CD14-positive monocyte (primary cell): ENCODE data around the gene CD2AP. TPM values are rescaled to one million over a fixed set of nuclear protein-coding genes. Genes with fewer than 3 reads are reported as not detected.

ENCODE experiments used
- DNase-seq, 3 donors: peaks; one replicate each; pipeline ENCODE4 v3.0.0-alpha.2; 2011 to 2022
- H2AFZ ChIP-seq: 2 replicates; pipeline ENCODE4 v1.6.0; 2012; ENCODE audit warnings: mild to moderate bottlenecking, low read depth, low read length, inconsistent platforms; ENCODE audit not compliant: insufficient read depth, poor library complexity, severe bottlenecking
- H3K27ac ChIP-seq, 2 donors: 1 replicate in 1 of 2; 2 replicates in 1 of 2; pipeline ENCODE4 v1.5.1; 2012 to 2013; ENCODE audit warnings: low read length in 2 of 2, control low read depth in 1 of 2, inconsistent platforms in 1 of 2, low read depth in 1 of 2, mild to moderate bottlenecking in 1 of 2
- H3K27me3 ChIP-seq, 2 donors: one replicate each; pipeline versions ENCODE4 v1.6.0 to v1.6.1; 2011 to 2013; ENCODE audit warnings: low read length in 2 of 2; ENCODE audit not compliant: control insufficient read depth in 2 of 2, insufficient read depth in 2 of 2
- H3K36me3 ChIP-seq, 2 donors: replicated peaks in 1 of 2; 1 replicate in 1 of 2; 2 replicates in 1 of 2; pipeline versions ENCODE4 v1.5.1 to v1.6.1; 2012 to 2013; ENCODE audit warnings: low read length in 2 of 2, control low read depth in 1 of 2, inconsistent platforms in 1 of 2, mild to moderate bottlenecking in 1 of 2; ENCODE audit not compliant: insufficient read depth in 2 of 2, control insufficient read depth in 1 of 2
- H3K4me1 ChIP-seq, 2 donors: 1 replicate in 1 of 2; 2 replicates in 1 of 2; pipeline versions ENCODE4 v1.5.1 to v1.6.1; 2012 to 2013; ENCODE audit warnings: low read length in 2 of 2, control low read depth in 1 of 2, inconsistent platforms in 1 of 2, mild to moderate bottlenecking in 1 of 2, moderate library complexity in 1 of 2; ENCODE audit not compliant: insufficient read depth in 2 of 2, control insufficient read depth in 1 of 2
- H3K4me2 ChIP-seq: replicated peaks from 2 replicates; pipeline ENCODE3; 2012; ENCODE audit warnings: low read length, moderate library complexity, mild to moderate bottlenecking; ENCODE audit not compliant: poor library complexity, severe bottlenecking; ENCODE audit errors: extremely low read depth
- H3K4me3 ChIP-seq, 3 experiments: fragments of 200-600 bp in 1 of 3; sonication (generic) in 1 of 3; replicated peaks in 1 of 3; 1 replicate in 2 of 3; 2 replicates in 1 of 3; pipeline ENCODE4 v1.5.1; 2011 to 2013; ENCODE audit warnings: low read length in 3 of 3, mild to moderate bottlenecking in 3 of 3, control low read depth in 2 of 3, low read depth in 2 of 3, inconsistent platforms in 1 of 3, moderate library complexity in 1 of 3
- H3K79me2 ChIP-seq: 2 replicates; pipeline ENCODE4 v1.6.0; 2012; ENCODE audit warnings: mild to moderate bottlenecking, control low read depth, inconsistent platforms, low read length, moderate library complexity; ENCODE audit not compliant: insufficient read depth
- H3K9ac ChIP-seq: 2 replicates; pipeline ENCODE4 v1.6.0; 2017; ENCODE audit warnings: low read length, mild to moderate bottlenecking; ENCODE audit not compliant: insufficient read depth, poor library complexity, severe bottlenecking
- H3K9me3 ChIP-seq, 2 donors: replicated peaks in 1 of 2; 1 replicate in 1 of 2; 2 replicates in 1 of 2; pipeline versions ENCODE4 v1.5.1 to v1.6.1; 2012 to 2013; ENCODE audit warnings: low read length in 2 of 2, control low read depth in 1 of 2; ENCODE audit not compliant: control insufficient read depth in 1 of 2, insufficient read depth in 1 of 2
- H4K20me1 ChIP-seq: 2 replicates; pipeline ENCODE4 v1.6.0; 2012; ENCODE audit warnings: mild to moderate bottlenecking, low read length, control low read depth, moderate library complexity; ENCODE audit not compliant: insufficient read depth
- H3K27ac Mint-ChIP-seq, 7 donors: one replicate each; pipeline ENCODE4 v1.8.0; 2020; ENCODE audit warnings: mild to moderate bottlenecking in 7 of 7, mixed read lengths in 7 of 7, moderate library complexity in 6 of 7, inconsistent platforms in 2 of 7
- H3K27me3 Mint-ChIP-seq, 3 donors: one replicate each; pipeline ENCODE4 v1.8.0; 2021 to 2022; ENCODE audit warnings: low read depth in 3 of 3, mild to moderate bottlenecking in 3 of 3, mixed read lengths in 3 of 3, moderate library complexity in 3 of 3, inconsistent platforms in 1 of 3
- H3K36me3 Mint-ChIP-seq, 2 donors: one replicate each; pipeline ENCODE4 v1.8.0; 2020; ENCODE audit warnings: mixed read lengths in 2 of 2, inconsistent platforms in 1 of 2, mild to moderate bottlenecking in 1 of 2
- H3K4me1 Mint-ChIP-seq: one replicate; pipeline ENCODE4 v1.8.0; 2020; ENCODE audit warnings: mild to moderate bottlenecking, mixed read lengths
- H3K4me3 Mint-ChIP-seq, 2 donors: one replicate each; pipeline ENCODE4 v1.8.0; 2020; ENCODE audit warnings: mild to moderate bottlenecking in 2 of 2, mixed read lengths in 2 of 2, moderate library complexity in 1 of 2
- H3K9me3 Mint-ChIP-seq, 7 donors: one replicate each; pipeline ENCODE4 v1.8.0; 2020 to 2022; ENCODE audit warnings: mixed read lengths in 7 of 7, mild to moderate bottlenecking in 6 of 7, moderate library complexity in 6 of 7, inconsistent platforms in 2 of 7
- CTCF ChIP-seq: fragments of 200-600 bp; IDR thresholded peaks from one replicate; pipeline ENCODE4 v1.8.0; 2022; ENCODE audit warnings: antibody characterized with exemption, mild to moderate bottlenecking
- WGBS: methylation state at CpG from one replicate; pipeline ENCODE4 v1.1.5; 2013; ENCODE audit warnings: missing lambda C conversion rate; ENCODE audit not compliant: insufficient coverage; 5-methylcytosine and 5-hydroxymethylcytosine counted together
- intact Hi-C, 2 donors: fragments of 100-400 bp; cut with micrococcal nuclease; formaldehyde crosslinking; loops; one replicate each; pipeline versions ENCODE4 v1.15.0 to v1.15.1; 2023
- polyA plus RNA-seq, 3 donors: library from polyadenylated mRNA; depleted of rRNA in 1 of 3; unstranded in 2 of 3; stranded (reverse) in 1 of 3; fragments of 300-500 nt in 2 of 3; fragments of >200 nt in 1 of 3; fragmentation: Illumina TruSeq in 2 of 3; gene quantifications; 1 replicate in 2 of 3; 2 replicates in 1 of 3; pipeline ENCODE4 v1.2.3, GENCODE V29; 2012 to 2021

CD2AP gene
- polyA plus RNA-seq, 3 donors = 1.5 to 2.4 (median 2.0) TPM

DNA sequence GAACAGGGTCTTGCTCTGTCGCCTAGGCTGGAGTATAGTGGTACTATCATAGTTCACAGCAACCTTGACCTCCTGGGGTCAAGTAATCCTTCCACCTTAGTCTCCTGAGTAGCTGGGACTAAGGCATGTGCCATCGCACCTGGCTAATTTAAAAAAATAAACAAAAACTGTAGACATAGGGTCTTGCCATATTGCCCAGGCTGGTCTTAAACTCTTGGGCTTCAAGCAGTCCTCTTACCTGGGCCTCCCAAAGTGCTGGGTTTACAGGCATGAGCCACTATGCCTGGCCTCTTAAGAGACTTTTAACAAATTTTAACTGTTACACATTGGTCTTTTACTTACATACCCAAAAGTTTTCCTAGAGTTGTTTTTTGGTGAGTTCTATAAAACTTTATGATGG lies 12.4 kb downstream of the CD2AP start:
- H3K4me2 ChIP-seq = no peak overlapping the region
- H4K20me1 ChIP-seq = peaks cover 10% of the 10 kb centered on the region
- intact Hi-C loops = no loop called here
- H3K36me3 Mint-ChIP-seq = peaks cover 2 to 7% of the 10 kb centered on the region in 2 donors
- no peak overlapping the region for H3K4me3 ChIP-seq
- WGBS = no CpG with 5 or more reads among the region's 2 CpGs
- H3K27ac ChIP-seq = no peak overlapping the region
- no peak overlapping the region for H3K9ac ChIP-seq
- no peak for TF ChIP-seq CTCF
- H3K27ac Mint-ChIP-seq = no peak overlapping the region
- H3K27me3 Mint-ChIP-seq = no peaks in the 10 kb centered on the region
- no peaks in the 10 kb centered on the region for H3K36me3 ChIP-seq
- H3K4me3 Mint-ChIP-seq = no peak overlapping the region
- H3K27me3 ChIP-seq = no peaks in the 10 kb centered on the region
- peaks cover 75% of the 10 kb centered on the region for H3K79me2 ChIP-seq
- no peak overlapping the region for H2AFZ ChIP-seq
- no peaks in the 10 kb centered on the region for H3K4me1 ChIP-seq
- no peak for DNase-seq
- no peaks in the 10 kb centered on the region for H3K9me3 ChIP-seq
- peaks cover 9% of the 10 kb centered on the region for H3K4me1 Mint-ChIP-seq
- H3K9me3 Mint-ChIP-seq = peaks cover 0 to 2% (median 0%) of the 10 kb centered on the region in 7 donors

DNA sequence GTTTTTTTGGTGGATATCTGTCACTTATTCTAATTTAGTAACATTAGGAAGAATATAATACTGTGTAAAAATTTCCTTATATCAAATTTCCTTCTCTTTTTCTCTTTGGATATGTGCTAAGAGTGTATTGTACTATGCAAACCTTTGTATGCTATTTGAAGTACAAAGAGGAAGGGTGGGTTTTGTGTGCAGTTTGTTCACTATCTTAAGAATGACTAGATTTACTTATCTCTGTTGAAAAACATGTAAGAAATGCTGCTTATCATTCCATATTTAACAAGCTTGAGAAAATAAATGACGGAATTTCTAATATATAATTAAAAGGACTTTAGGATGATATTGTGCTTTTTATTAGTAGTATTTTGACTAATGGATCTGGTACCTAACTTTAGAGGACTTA lies 13.1 kb downstream of the CD2AP start:
- peaks cover 74% of the 10 kb centered on the region for H3K79me2 ChIP-seq
- H3K36me3 ChIP-seq = no peaks in the 10 kb centered on the region
- no peaks in the 10 kb centered on the region for H3K27me3 ChIP-seq
- intact Hi-C loops = no loop called here
- DNase-seq = no peak
- Mint-ChIP-seq H3K4me1 (peaks cover 9% of the 10 kb centered on the region), H3K27me3 (no peaks in the 10 kb centered on the region), H3K4me3 (no peak overlapping the region), H3K27ac (no peak overlapping the region), H3K36me3 (peaks cover 4 to 7% of the 10 kb centered on the region in 2 donors), H3K9me3 (peaks cover 0 to 2% (median 0%) of the 10 kb centered on the region in 7 donors)
- no peak overlapping the region for H3K4me2 ChIP-seq
- peaks cover 9% of the 10 kb centered on the region for H4K20me1 ChIP-seq
- H3K27ac ChIP-seq = no peak overlapping the region
- H3K4me3 ChIP-seq = no peak overlapping the region
- H3K9ac ChIP-seq = no peak overlapping the region
- no peaks in the 10 kb centered on the region for H3K9me3 ChIP-seq
- H3K4me1 ChIP-seq = no peaks in the 10 kb centered on the region
- no peak for TF ChIP-seq CTCF
- WGBS = no CpG with 5 or more reads among the region's 1 CpG
- no peak overlapping the region for H2AFZ ChIP-seq
